A673 (cell line): ENCODE measurements around the gene CYBB. TPM values are rescaled to one million over a fixed set of nuclear protein-coding genes. Genes with fewer than 3 reads are reported as not detected.

Experiments used
- BruUV-seq: library from RNA; stranded (reverse); fragments of 400-500 nt; replicated peaks from 2 replicates; lab custom pipeline; 2021; lab: Mats Ljungman, UMichigan
- CTCF ChIA-PET: fragments of 300-600 bp; sonication (Branson Sonifier 250); formaldehyde crosslinking; loops from one replicate; lab custom pipeline; 2022; ENCODE audit warnings: antibody characterized with exemption; lab: Charles Lee
- POLR2A ChIA-PET: fragments of 300-600 bp; sonication (Branson Sonifier 250); formaldehyde crosslinking; loops from one replicate; lab custom pipeline; 2022; ENCODE audit warnings: antibody characterized with exemption; ENCODE audit not compliant: low non-redundant PET; lab: Charles Lee
- DNase-seq: peaks from one replicate; pipeline ENCODE4 v3.0.0-alpha.2; 2015; ENCODE audit warnings: low spot score
- H3K27ac ChIP-seq: fragments of 200-600 bp; sonication (generic); 2 replicates; pipeline ENCODE4 v1.5.1; 2016; ENCODE audit warnings: mixed run types, low read depth, mild to moderate bottlenecking, mixed read lengths, antibody characterized with exemption, low read length; ENCODE audit not compliant: poor library complexity, severe bottlenecking
- H3K27me3 ChIP-seq: fragments of 200-600 bp; sonication (generic); replicated peaks from 2 replicates; pipeline ENCODE4 v1.6.1; 2017; ENCODE audit warnings: mixed run types, low read depth, mild to moderate bottlenecking, mixed read lengths, antibody characterized with exemption, low read length; ENCODE audit not compliant: insufficient read depth, poor library complexity
- H3K36me3 ChIP-seq: fragments of 200-600 bp; sonication (generic); 2 replicates; pipeline ENCODE4 v1.6.1; 2016; ENCODE audit warnings: mixed run types, mild to moderate bottlenecking, mixed read lengths, antibody characterized with exemption, low read length; ENCODE audit not compliant: insufficient read depth, poor library complexity, severe bottlenecking
- H3K4me1 ChIP-seq: fragments of 200-600 bp; sonication (generic); 2 replicates; pipeline ENCODE4 v1.6.1; 2017; ENCODE audit warnings: mixed run types, mild to moderate bottlenecking, mixed read lengths, antibody characterized with exemption, low read length; ENCODE audit not compliant: insufficient read depth, poor library complexity, severe bottlenecking
- H3K4me3 ChIP-seq: fragments of 200-600 bp; sonication (generic); 2 replicates; pipeline ENCODE4 v1.5.1; 2016; ENCODE audit warnings: low read depth, mixed run types, mild to moderate bottlenecking, mixed read lengths, low read length; ENCODE audit not compliant: poor library complexity, severe bottlenecking
- H3K9me3 ChIP-seq: fragments of 200-600 bp; sonication (generic); 2 replicates; pipeline ENCODE4 v1.6.1; 2016; ENCODE audit warnings: mixed run types, low read depth, mild to moderate bottlenecking, mixed read lengths, antibody characterized with exemption, low read length; ENCODE audit not compliant: poor library complexity, severe bottlenecking
- EZH2 ChIP-seq: fragments of 200-600 bp; sonication (generic); IDR thresholded peaks from 2 replicates; pipeline ENCODE4 v1.6.1; 2017; ENCODE audit warnings: borderline replicate concordance, low read depth, mild to moderate bottlenecking, mixed read lengths, antibody characterized with exemption, low read length; ENCODE audit not compliant: poor library complexity, severe bottlenecking
- intact Hi-C: fragments of 100-400 bp; cut with micrococcal nuclease; formaldehyde crosslinking; loops from one replicate; pipeline ENCODE4 v1.10.0; 2022; ENCODE audit not compliant: unreplicated experiment
- total RNA-seq: library from RNA; stranded (reverse); gene quantifications from 2 replicates; pipeline ENCODE4 v1.2.3, GENCODE V29; 2021
- TF ChIP-seq, protein P1 (sequence below): fragments of 300-800, 200-600 bp; sonication (generic); conservative IDR thresholded peaks from 2 replicates; pipeline ENCODE4 v1.5.1; 2017; ENCODE audit warnings: low read depth, mild to moderate bottlenecking, antibody characterized with exemption, low read length, moderate library complexity, mixed read lengths

Gene CYBB
- total RNA-seq, 1 experiment from 2014 or later: not detected

DNA sequence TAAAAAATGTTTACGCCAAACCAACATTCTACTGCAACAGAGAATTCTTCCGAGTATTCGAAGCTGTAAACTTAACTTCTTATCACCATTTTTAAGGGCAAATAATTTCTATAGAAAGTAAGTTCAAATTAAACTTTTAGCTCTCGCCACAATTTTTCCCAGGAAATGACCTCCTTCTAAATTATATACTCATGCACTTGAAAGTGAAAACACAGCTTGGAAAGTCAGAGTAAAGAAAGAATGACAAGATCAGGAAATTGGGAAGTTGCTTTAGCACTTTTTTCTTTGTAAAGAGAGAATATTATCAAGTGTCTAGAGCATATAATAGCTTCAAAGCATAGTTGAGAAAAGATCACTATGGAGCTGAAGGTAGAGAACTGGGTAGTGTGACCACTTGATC lies 1.2 kb downstream of the CYBB start:
- ChIA-PET CTCF (no interaction called here), POLR2A (no interaction called here)
- H3K27me3 ChIP-seq: no peaks in the 10 kb centered on the region
- no peaks in the 10 kb centered on the region for H3K36me3 ChIP-seq
- TF ChIP-seq, protein P1, sequence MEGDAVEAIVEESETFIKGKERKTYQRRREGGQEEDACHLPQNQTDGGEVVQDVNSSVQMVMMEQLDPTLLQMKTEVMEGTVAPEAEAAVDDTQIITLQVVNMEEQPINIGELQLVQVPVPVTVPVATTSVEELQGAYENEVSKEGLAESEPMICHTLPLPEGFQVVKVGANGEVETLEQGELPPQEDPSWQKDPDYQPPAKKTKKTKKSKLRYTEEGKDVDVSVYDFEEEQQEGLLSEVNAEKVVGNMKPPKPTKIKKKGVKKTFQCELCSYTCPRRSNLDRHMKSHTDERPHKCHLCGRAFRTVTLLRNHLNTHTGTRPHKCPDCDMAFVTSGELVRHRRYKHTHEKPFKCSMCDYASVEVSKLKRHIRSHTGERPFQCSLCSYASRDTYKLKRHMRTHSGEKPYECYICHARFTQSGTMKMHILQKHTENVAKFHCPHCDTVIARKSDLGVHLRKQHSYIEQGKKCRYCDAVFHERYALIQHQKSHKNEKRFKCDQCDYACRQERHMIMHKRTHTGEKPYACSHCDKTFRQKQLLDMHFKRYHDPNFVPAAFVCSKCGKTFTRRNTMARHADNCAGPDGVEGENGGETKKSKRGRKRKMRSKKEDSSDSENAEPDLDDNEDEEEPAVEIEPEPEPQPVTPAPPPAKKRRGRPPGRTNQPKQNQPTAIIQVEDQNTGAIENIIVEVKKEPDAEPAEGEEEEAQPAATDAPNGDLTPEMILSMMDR: no peak
- no peak for TF ChIP-seq EZH2
- no TSS peak for BruUV-seq
- no peaks in the 10 kb centered on the region for H3K9me3 ChIP-seq
- H3K27ac ChIP-seq: no peak overlapping the region
- H3K4me3 ChIP-seq: no peak overlapping the region
- H3K4me1 ChIP-seq: no peaks in the 10 kb centered on the region
- DNase-seq: no peak
- intact Hi-C loops: no loop called here

DNA sequence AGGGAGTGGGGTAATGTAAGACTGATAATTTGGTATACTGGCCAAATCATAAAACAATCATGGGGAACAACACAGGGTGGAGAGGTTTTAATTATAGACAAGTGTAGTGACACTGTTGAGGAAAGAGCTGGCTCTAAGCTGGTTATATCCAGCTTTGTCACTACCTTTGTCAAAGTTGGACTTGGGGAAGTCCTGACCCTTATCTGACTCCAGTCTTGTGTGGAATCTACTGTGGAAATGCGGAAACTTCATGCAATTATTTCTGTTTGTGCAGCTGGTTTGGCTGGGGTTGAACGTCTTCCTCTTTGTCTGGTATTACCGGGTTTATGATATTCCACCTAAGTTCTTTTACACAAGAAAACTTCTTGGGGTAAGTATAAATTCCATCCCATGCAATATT lies 2.0 kb downstream of the CYBB start:
- ChIA-PET CTCF (no interaction called here), POLR2A (no interaction called here)
- intact Hi-C loops: no loop called here
- Histone ChIP-seq H3K9me3 (no peaks in the 10 kb centered on the region), H3K4me1 (no peaks in the 10 kb centered on the region), H3K27me3 (no peaks in the 10 kb centered on the region), H3K4me3 (no peak overlapping the region), H3K36me3 (no peaks in the 10 kb centered on the region), H3K27ac (no peak overlapping the region)
- TF ChIP-seq, protein P1: no peak
- TF ChIP-seq EZH2: no peak
- DNase-seq: no peak
- BruUV-seq: no TSS peak

DNA sequence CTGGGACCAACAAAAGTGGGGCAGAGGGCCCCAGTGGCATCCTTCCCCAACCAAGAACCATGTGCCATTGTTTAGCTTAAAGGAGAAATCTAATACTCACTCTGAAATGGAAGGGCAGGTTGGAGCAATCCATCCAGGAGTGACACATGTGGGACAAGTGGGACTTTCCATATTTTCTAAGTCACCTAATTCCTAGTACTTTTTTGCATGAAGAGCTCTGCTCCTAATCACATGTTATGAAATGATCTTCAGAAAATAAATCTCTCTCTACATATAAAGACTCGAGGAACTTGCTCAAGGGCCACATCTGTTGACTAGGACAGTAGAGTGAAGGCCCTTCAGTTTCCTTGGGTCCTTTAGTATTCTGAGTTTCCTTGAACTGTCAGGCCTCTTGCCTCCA lies 2.5 kb downstream of the CYBB start:
- TF ChIP-seq EZH2: no peak
- TF ChIP-seq, protein P1: no peak
- CTCF ChIA-PET: no interaction called here
- Histone ChIP-seq H3K27me3 (no peaks in the 10 kb centered on the region), H3K36me3 (no peaks in the 10 kb centered on the region), H3K9me3 (no peaks in the 10 kb centered on the region), H3K27ac (no peak overlapping the region), H3K4me1 (no peaks in the 10 kb centered on the region), H3K4me3 (no peak overlapping the region)
- POLR2A ChIA-PET: no interaction called here
- no TSS peak for BruUV-seq
- intact Hi-C loops: no loop called here
- no peak for DNase-seq
